ENCODE measurements around the gene GNB3. TPM values are rescaled to one million over a fixed set of nuclear protein-coding genes. Genes with fewer than 3 reads are reported as not detected.

GNB3 gene
- total RNA-seq, 4 donors from 2014 or later = 0.45 to 1.8 (median 1.3) TPM

- TF ChIP-seq EP300 (IDR thresholded peaks at IDR 0.05) (no peak), POLR2AphosphoS5 (IDR thresholded peaks at IDR 0.05) (no peak), CTCF (IDR thresholded peaks at IDR 0.05) (peak in 3 of 4 experiments; percentile 93 to 96 (median 96))
- Histone ChIP-seq H3K9me3 (no peaks in the 10 kb centered on the region), H3K36me3 (peaks cover 0 to 6% of the 10 kb centered on the region in 2 donors), H3K4me3 (peak overlapping the region in 1 of 2 donors; percentile 18), H3K27ac (peak overlapping the region in 1 of 4 donors; percentile 12), H3K27me3 (peaks cover 31% of the 10 kb centered on the region), H3K4me1 (peaks cover 0 to 83% (median 47%) of the 10 kb centered on the region in 3 donors)
- 0% methylated on average over 1 of the region's 19 CpGs; no CpG with 5 or more reads in 1 of the 2 donors for WGBS, 2 donors (ENCODE audit: low coverage in 1 of 2)
- peak; percentile 64 for ATAC-seq
Observed at GRCh38 chr12:6825398-6826124, 15.2 kb upstream of the GNB3 start.

GRCh38 chr12:6826125-6826733 lies 14.5 kb upstream of the GNB3 start:
- Histone ChIP-seq H3K27ac (peak overlapping the region in 1 of 4 donors; percentile 87), H3K36me3 (peaks cover 0 to 13% of the 10 kb centered on the region in 2 donors), H3K4me1 (peaks cover 0 to 79% (median 42%) of the 10 kb centered on the region in 3 donors), H3K27me3 (peaks cover 31% of the 10 kb centered on the region), H3K4me3 (no peak overlapping the region), H3K9me3 (no peaks in the 10 kb centered on the region)
- ATAC-seq = no peak
- TF ChIP-seq EP300 (IDR thresholded peaks at IDR 0.05) (no peak), CTCF (IDR thresholded peaks at IDR 0.05) (no peak), POLR2A (IDR thresholded peaks at IDR 0.05) (no peak), POLR2AphosphoS5 (IDR thresholded peaks at IDR 0.05) (no peak)
- WGBS, 2 donors (ENCODE audit: low coverage in 1 of 2) = 76 to 77% methylated on average over 4 to 7 of the region's 17 CpGs

- H3K27me3 ChIP-seq = peaks cover 31% of the 10 kb centered on the region
- no CpG with 5 or more reads among the region's 22 CpGs for WGBS, 2 donors (ENCODE audit: low coverage in 1 of 2)
- peak overlapping the region in 3 of 4 donors; percentile 87 to 91 (median 87) for H3K27ac ChIP-seq
- no peaks in the 10 kb centered on the region for H3K9me3 ChIP-seq
- peaks cover 0 to 20% of the 10 kb centered on the region in 2 donors for H3K36me3 ChIP-seq
- TF ChIP-seq CTCF (IDR thresholded peaks at IDR 0.05) (no peak), EP300 (IDR thresholded peaks at IDR 0.05) (no peak), POLR2AphosphoS5 (IDR thresholded peaks at IDR 0.05) (no peak), POLR2A (IDR thresholded peaks at IDR 0.05) (no peak)
- peaks cover 0 to 72% (median 40%) of the 10 kb centered on the region in 3 donors for H3K4me1 ChIP-seq
- no peak for ATAC-seq
- no peak overlapping the region for H3K4me3 ChIP-seq
Observed at GRCh38 chr12:6826734-6827436, 13.8 kb upstream of the GNB3 start.

- WGBS, 2 donors (ENCODE audit: low coverage in 1 of 2) = 0% methylated on average over 1 of the region's 8 CpGs; no CpG with 5 or more reads in 1 of the 2 donors
- H3K27me3 ChIP-seq = peaks cover 26% of the 10 kb centered on the region
- H3K36me3 ChIP-seq = peaks cover 0 to 26% of the 10 kb centered on the region in 2 donors
- TF ChIP-seq POLR2AphosphoS5 (IDR thresholded peaks at IDR 0.05) = no peak
- no peak for TF ChIP-seq POLR2A (IDR thresholded peaks at IDR 0.05)
- no peak for TF ChIP-seq CTCF (IDR thresholded peaks at IDR 0.05)
- H3K4me1 ChIP-seq = peaks cover 0 to 66% (median 34%) of the 10 kb centered on the region in 3 donors
- H3K27ac ChIP-seq = peak overlapping the region in 3 of 4 donors; percentile 87 to 91 (median 87)
- peak overlapping the region in 1 of 2 donors; percentile 87 for H3K4me3 ChIP-seq
- H3K9me3 ChIP-seq = no peaks in the 10 kb centered on the region
- ATAC-seq = peak; percentile 71
Observed at GRCh38 chr12:6827437-6827911, 13.3 kb upstream of the GNB3 start.

Measured in gastroesophageal sphincter (tissue), 4 donors.